ENCODE results near the gene PLCB2.

GRCh38 chr15:40295877-40296560, 11.7 kb downstream of the PLCB2 start:
- TF ChIP-seq POLR2AphosphoS5 (IDR thresholded peaks at IDR 0.05; ENCODE audit: borderline replicate concordance, low read depth, low read length) (no peak), EZH2 (IDR thresholded peaks at IDR 0.05) (no peak), FOXP2 (optimal IDR thresholded peaks at IDR 0.05; ENCODE audit: control extremely low read depth, extremely low read length, insufficient read depth) (no peak)
